T-helper 1 cell treated with Interleukin-12 subunit alpha and Interleukin-12 subunit beta and Interleukin-4 antibody, amounts not matched to agents 30 ng/mL and 1 ng/mL, for 36 hours (primary cell): ENCODE measurements around the gene GPR17. TPM values are rescaled to one million over a fixed set of nuclear protein-coding genes. Genes with fewer than 3 reads are reported as not detected.

ENCODE experiments used
- intact Hi-C: fragments of 100-400 bp; cut with micrococcal nuclease; formaldehyde crosslinking; loops from one replicate; pipeline ENCODE4 v1.15.1; 2024
- total RNA-seq: library from RNA; stranded (reverse); gene quantifications from 2 replicates; pipeline ENCODE4 v1.2.3, GENCODE V29; 2022

GPR17 gene
- total RNA-seq, 1 donor from 2014 or later: not detected

- intact Hi-C loops: loop anchor here (1.0 kb wide), 1 partner anchor 9 kb away; no protein-coding TSS in a partner anchor
Observed at GRCh38 chr2:127640082-127641072, 5.6 kb upstream of the GPR17 start.

- intact Hi-C loops: no loop called here
Observed at GRCh38 chr2:127641133-127641532, 4.8 kb upstream of the GPR17 start.

DNA sequence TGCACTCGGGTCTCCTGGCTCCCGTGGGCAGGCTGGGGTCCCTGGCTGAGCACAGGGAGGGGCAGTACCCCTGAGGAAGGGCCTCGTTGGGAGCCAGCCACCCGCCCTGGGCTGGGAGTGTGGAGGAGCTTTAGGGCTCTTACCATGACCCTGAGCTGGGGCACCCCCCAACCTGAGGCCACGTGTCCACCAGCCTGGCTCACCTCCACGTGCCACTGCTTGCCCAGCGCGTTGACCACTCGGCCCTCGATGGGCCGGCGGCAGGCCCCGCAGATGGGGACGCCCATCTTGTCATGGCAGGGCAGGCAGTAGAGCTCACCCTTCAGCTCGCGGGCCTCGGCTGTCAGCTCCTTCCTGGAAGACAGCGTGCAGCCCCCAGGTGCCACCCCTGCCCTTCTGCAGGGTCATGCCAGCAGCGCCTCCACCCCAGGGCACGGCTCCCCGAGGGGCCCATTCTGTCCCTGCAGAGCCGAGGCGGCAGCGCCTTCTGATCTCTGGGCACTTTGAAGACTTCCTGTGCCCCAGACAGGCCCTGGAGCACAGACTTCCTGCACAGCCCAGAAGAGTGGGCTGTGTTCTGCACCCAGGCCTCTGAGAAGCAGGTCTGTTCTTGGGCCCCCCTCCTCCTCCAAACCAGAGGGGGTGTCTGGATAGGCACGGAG, 4.0 kb upstream of the GPR17 start:
- intact Hi-C loops: no loop called here

DNA sequence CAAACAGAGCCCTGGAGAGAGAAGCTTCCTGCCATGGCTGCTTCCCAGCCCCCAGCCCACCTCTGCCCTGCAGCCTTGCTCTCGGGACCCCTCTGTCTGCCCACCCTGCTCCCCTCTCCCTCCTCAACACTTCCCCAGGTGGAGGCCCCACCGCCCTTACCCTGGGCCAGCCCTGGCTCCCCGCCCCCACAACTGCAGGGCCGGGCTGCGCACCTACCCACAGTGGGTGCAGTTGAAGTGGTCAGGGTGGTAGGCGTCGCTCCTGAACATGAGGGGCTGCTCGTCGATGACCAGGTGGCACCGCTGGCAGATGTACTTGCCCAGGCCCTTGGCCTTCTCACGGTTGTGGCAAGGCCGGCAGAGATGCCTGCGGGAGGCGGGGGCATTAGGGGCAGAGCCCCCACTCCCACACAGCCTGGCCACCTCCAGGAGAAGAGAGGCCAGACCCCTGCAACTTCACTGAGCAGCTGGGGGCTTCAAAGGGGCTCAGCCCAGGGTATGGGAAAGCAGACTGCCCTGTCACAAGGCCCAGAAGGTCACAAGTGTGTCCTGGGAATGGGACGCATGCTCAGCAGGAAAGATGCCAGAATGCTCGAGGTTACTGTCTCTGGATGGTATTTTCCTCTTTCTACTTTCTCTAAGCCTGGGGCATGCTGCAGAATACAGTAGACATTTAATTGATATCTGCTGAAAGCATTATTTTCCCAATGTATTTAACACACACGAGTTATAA, 3.1 kb upstream of the GPR17 start:
- intact Hi-C loops: no loop called here

DNA sequence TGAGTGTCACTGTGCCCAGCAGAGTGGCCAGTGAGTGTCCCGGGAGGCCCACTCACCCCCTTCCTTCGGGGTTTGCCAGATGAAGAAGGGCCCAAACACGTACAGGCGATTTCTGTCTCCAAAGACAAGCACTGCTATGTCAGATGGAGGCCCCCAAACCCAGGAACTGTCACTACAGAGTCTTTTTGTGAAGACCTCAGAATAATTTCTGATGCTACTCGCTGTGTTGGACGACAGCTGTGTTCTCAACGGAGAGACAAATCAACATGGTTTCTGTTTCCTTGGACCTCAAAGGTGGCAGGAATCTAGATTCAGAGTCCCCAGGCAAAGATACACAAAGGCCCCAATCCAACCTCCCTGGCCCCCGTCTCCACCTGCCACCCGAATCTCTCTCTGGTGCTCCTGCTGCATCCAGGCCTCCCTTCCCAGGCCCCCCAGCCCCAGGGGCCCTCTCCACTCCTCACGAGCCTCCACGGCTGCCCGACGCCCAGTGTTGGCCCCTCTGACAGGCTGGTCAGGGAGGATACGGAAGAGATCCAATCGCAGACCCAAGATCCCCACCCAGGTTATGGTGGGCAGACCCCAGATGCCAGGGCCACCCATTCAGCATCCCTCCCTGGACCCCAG, 2.4 kb upstream of the GPR17 start:
- intact Hi-C loops: no loop called here

DNA sequence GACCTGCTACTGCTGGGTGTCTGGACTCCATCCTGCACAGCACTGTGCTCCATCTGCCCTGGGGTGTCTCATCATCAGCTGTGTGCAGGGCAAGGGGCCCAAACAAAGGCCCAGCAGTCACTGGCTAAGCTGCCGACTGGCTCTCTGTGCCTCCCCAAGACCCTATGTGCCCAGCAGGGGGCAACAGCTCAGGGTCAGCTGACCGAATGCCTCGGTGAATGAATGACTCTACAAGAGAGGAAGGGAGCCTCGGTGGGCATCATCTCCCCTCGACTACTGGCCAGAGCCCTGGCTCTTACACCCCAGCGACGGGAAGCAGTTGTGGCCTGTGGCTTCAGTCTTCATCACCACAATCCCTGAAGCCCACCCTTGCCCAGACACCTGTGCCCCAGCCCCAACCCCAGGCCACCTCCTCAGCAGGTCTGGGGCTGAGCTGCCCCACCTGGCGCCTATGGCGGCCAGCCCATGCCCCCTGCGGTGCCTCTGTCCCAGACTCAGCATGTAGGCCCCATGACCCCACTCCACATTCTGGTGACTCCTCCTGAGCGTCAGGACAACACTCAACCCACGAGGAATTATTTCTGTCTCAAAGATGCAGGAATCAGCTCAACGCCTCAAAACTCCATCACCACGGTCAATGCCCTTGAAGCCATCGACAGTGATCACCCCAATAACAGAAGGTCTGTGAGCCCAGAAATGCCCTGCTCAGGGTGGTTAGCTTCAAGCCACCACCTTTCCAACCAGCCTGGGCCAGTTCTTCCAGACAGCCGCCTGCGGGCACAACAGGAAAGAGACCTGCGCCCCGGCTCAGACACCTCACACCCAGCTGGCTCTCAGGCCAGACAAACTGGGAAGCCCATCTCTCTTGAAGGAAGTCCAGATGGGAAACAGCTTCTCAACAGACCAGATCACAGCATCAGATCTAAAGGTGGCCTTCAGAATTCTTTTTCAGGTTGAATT, 1.6 kb upstream of the GPR17 start:
- intact Hi-C loops: loop anchor here (5.0 kb wide), 1 partner anchor 58 kb away; the partner anchor contains the start of gene SFT2D3

DNA sequence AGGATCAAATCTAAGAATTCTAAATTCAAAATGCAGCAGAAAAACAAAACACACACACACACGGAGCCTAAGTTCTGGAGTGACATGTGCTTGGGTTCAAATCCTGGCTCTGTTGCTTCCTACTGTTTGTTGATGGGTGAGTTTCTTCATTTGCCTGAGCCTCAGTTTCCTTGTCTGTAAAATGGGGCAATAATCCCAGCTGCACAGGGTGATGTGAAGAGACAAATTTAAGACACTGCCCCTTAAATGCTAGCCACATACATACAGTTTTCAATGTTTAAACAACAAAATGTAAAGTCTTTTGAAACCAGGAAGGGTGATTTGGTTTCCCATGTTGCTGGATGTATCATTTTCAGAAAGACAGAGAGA, 943 bp upstream of the GPR17 start:
- intact Hi-C loops: loop anchor here (5.0 kb wide), 1 partner anchor 57 kb away; the partner anchor contains the start of gene SFT2D3

- intact Hi-C loops: loop anchor here (5.0 kb wide), 1 partner anchor 56 kb away; the partner anchor contains the start of gene SFT2D3
Observed at GRCh38 chr2:127646487-127647241, 711 bp downstream of the GPR17 start.

GRCh38 chr2:127647242-127648190, 1.6 kb downstream of the GPR17 start:
- intact Hi-C loops: loop anchor here (2.0 to 5.0 kb wide), 2 partner anchors 49 to 55 kb away; partner anchors contain the start of gene SFT2D3

DNA sequence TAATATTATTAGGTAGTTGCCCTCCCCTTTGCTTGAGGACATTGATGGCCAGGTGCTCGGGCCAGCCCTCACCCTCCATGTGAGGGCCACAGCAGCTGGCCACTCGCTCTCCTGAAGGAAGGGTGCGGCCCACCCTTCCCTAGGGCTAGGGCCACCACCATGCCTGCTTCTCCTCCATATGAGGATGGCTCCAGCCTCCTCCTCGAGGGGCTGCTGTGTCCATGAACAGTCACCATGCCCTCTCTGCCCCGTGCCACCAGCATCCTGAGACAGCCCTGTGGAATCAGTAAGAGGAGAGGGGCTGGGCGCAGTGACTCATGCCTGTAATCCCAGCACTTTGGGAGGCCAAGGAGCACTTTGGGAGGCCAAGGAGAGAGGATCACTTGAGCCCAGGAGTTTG, 2.4 kb downstream of the GPR17 start:
- intact Hi-C loops: loop anchor here (2.0 to 5.0 kb wide), 2 partner anchors 50 to 54 kb away; partner anchors contain the start of gene SFT2D3

DNA sequence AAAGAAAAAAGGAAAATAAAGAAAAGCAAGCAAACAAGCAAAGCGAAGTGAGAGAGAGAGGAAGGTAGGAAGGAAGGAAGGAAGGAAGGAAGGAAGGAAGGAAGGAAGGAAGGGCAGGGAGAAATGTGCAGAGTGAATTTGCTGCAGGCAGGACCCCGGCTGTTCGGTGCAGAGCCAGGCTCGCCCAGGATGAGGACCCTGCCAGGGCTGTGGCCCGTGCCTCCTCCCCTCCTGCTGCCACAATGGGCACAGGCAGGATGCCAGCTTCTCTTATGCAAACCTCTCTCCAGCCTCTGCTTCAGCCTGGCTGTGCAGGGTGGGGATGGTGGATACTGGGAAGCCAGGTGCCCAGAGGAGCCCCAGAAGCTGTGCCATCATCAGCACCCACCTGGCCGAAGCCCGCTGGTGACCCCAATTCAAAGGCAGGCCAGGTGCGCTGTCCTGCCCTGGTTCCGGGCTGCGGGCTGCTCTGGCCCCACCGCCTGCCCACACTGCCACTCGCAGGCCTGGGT, 3.2 kb downstream of the GPR17 start:
- intact Hi-C loops: loop anchor here (1.0 to 5.0 kb wide), 8 partner anchors 9 to 452 kb away; partner anchors contain the start of genes IWS1 and SFT2D3

DNA sequence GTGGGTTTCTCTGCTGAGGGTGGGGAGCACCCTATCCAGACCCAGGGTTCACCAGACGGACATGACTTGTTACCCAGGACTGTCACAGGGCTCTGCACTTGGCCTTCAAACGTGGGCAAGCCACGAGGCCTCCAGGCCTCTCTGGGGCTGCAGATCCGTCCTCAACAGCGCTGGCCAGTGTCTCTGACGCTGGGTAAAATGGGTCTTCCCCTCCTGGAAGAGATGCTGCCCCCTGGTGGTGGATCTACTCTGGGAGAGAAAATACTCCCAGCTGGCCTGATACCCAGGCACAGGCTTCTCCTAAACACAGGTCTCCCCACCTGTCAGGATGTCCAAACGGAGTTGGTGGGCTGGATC, 3.7 kb downstream of the GPR17 start:
- intact Hi-C loops: loop anchor here (1.0 to 5.0 kb wide), 8 partner anchors 9 to 452 kb away; partner anchors contain the start of genes IWS1 and SFT2D3

GRCh38 chr2:127650041-127650784, 4.3 kb downstream of the GPR17 start:
- intact Hi-C loops: no loop called here

DNA sequence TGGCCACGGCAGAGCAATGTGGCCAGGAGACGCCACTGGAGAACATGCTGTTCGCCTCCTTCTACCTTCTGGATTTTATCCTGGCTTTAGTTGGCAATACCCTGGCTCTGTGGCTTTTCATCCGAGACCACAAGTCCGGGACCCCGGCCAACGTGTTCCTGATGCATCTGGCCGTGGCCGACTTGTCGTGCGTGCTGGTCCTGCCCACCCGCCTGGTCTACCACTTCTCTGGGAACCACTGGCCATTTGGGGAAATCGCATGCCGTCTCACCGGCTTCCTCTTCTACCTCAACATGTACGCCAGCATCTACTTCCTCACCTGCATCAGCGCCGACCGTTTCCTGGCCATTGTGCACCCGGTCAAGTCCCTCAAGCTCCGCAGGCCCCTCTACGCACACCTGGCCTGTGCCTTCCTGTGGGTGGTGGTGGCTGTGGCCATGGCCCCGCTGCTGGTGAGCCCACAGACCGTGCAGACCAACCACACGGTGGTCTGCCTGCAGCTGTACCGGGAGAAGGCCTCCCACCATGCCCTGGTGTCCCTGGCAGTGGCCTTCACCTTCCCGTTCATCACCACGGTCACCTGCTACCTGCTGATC, 4.9 kb downstream of the GPR17 start:
- intact Hi-C loops: no loop called here

GRCh38 chr2:127651381-127651809, 5.4 kb downstream of the GPR17 start:
- intact Hi-C loops: no loop called here

DNA sequence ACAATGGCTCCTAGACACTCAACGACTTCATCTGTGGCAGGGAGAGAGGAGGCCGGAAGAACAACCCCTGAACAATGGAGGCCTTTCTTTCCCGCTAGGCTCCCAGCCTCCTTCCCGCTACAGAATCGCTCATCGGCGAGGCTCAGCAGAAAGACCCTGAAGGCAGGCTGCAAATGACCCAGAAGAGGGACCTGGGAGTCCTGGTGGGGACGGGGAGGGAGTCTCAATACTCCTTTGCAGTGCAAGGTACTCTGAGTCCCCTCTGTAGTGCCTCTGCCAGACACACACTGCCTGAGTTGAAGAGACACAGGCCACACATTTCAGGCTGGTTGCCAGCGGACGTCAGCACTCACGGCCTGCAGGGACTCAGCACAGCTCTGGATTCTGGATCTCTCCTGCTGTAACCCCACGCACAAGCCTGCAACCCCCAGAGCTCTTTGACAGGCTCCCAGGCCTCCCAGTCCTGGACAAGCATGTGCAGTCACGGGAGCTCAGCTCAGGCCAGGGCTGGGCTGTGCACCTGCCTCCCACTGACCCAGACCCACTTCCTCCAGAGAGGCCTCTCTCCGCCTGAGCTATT, 6.1 kb downstream of the GPR17 start:
- intact Hi-C loops: no loop called here
